AG08395 (cell line): ENCODE measurements around the gene BICDL1.
"Not testable (repeated sequence)": the region's sequence is repeated elsewhere in the genome, so short reads cannot be mapped to it uniquely, and the experiment has no call there.

Experiments used
- DNase-seq: peaks from one replicate; pipeline ENCODE4 v3.0.0; 2012; ENCODE audit warnings: mixed read lengths, low spot score

BICDL1 gene

GRCh38 chr12:119988472-119989360 lies at the start of gene BICDL1:
Gene BICDL1 (plus strand): TSS chr12:119989236. CDS start chr12:119989869, 633 bp downstream.
- peak; percentile 54 for DNase-seq

- peak; percentile 59 for DNase-seq
Measured at GRCh38 chr12:119940897-119941296, 48.1 kb upstream of the BICDL1 start.

GRCh38 chr12:119942386-119942785 lies 46.6 kb upstream of the BICDL1 start:
- no peak for DNase-seq

- no peak for DNase-seq
Measured at GRCh38 chr12:119946213-119946612, 42.8 kb upstream of the BICDL1 start.

DNA sequence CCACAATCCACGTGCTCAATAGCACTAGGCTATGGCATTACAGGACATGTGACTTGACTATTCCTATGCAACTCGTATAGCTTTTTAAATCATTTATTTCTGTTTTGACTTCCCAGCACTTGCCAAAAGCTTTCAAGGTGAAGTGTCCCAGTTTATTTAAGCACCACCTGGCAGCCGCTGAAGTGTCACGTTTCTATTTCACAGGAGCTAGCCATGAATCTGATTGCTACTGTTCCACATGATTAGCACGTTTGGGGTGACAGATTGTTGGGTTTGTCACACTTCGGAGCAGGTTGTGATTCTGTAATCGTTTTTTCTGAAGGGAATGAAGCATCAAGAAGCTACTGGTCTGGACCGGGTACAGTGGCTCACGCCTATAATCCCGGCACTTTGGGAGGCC lies 39.9 kb upstream of the BICDL1 start:
- DNase-seq, result no peak

DNA sequence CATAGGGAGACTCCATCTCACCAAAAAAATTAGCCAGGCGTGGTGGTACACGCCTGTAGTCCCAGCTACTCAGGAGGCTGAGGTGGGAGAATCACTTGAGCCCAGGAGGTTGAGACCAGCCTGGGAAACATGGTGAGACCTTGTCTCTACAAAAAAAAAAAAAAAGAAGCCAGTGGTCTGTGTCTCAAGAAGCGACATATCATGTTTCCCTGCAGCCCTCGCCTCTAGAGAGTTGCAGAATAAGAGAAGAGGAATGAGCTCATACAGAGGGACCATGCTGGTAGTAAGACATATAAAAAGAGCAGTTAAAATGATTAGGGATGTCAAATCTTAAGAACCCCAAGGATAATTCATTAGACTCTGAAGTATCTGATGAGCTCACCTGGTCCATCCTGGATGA lies 39.4 kb upstream of the BICDL1 start:
- DNase-seq, result no peak

- no peak for DNase-seq
Measured at GRCh38 chr12:119956047-119956446, 33.0 kb upstream of the BICDL1 start.

DNA sequence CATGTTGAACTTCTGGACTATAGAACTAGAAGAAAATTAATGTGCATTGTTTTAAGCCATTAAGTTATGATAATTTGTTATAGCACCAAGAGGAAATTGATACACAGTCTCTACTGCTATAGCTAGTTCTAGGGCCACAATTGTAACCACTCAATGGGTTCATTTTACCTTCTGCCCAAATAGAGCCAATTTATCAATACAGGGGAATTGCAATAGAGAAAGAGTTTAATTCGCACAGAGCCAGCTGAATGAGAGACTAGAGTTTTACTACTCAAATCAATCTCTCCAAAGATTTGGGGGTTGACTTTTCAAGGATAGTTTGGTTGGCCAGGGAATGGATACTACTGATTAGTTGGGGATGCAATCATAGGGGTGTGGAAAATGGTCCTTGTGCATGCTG lies 31.9 kb upstream of the BICDL1 start:
- no peak for DNase-seq

DNA sequence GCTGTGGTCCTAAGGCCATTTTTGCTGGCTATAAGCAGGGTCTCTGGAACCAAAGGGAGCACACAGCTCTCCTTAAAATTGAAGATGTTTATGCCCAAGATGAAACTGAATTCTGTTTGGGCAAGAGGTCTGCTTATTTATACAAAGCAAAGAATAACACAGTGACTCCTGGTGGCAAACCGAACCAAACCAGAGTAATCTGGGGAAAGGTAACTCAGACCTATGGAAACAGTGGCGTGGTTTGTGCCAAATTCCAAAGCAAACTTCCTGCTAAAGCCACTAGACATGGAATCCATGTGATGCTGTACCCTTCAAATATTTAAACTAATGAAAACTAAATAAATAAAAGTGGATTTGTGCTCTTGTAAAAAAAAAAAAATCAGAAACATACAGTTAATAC lies 29.6 kb upstream of the BICDL1 start:
- DNase-seq, result no peak

- DNase-seq, result no peak
Measured at GRCh38 chr12:119964123-119964522, 24.9 kb upstream of the BICDL1 start.

DNA sequence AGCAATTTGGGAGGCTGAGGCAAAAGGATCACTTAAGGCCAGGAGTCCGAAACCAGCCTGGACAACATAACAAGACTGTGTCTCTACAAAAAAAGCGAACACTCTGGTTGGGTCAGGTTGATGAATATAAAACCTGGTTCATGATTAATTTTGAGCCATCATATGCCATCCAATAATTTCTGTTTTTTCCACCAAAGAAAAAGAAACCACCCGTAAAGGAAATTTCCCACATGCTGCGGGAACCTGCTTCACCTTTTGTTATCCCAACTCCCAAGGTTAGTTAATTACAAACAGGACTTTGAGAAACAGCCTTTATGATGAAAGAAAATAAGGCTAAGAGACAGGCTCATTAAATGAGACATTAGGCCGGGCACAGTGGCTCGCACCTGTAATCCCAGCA lies 24.1 kb upstream of the BICDL1 start:
- no peak for DNase-seq

GRCh38 chr12:119980242-119980641 lies 8.8 kb upstream of the BICDL1 start:
- no peak for DNase-seq

GRCh38 chr12:119980702-119981101 lies 8.3 kb upstream of the BICDL1 start:
- not testable (repeated sequence) for DNase-seq

DNA sequence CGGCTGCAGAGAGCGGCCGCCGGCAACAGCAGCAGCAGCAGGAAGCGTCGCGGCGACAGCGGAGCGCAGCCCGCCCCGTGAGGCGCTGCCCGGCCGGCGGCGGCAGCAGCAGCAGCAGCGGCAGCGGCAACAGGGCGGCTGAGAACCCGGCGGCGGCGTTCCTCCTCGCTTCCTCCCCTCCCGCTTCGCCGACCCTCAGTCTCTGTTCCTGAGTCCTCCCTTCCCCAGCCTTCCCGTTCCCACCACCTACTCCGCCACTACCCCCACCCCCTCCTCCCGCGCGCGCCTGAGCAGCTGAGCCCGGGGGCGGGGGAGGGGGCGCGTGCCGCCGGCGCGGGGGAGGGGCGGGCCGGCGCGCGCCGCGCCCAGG lies 310 bp downstream of the BICDL1 start:
- DNase-seq, result peak; percentile 46

DNA sequence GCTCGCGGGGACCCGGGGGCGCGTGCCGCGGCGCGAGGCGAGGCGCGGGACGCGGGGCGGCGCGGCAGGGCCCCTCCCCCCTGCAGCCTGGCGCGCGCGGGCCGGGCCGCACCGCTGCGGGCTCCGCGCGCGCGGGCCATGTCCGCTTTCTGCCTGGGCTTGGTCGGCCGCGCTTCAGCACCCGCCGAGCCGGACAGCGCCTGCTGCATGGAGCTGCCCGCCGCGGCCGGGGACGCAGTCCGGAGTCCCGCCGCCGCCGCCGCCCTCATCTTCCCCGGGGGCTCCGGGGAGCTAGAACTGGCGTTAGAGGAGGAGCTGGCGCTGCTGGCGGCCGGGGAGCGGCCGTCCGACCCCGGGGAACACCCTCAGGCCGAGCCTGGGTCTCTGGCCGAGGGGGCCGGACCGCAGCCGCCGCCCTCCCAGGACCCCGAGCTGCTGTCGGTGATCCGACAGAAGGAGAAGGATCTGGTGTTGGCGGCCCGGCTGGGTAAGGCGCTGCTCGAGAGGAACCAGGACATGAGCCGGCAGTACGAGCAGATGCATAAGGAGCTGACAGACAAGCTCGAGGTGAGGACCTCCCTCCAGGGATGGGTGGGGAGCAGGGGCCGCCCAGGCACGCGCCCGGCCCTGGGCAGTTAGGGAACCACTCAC lies 820 bp downstream of the BICDL1 start:
- peak; percentile 81 for DNase-seq

GRCh38 chr12:119990382-119990874 lies 1.4 kb downstream of the BICDL1 start:
- no peak for DNase-seq

DNA sequence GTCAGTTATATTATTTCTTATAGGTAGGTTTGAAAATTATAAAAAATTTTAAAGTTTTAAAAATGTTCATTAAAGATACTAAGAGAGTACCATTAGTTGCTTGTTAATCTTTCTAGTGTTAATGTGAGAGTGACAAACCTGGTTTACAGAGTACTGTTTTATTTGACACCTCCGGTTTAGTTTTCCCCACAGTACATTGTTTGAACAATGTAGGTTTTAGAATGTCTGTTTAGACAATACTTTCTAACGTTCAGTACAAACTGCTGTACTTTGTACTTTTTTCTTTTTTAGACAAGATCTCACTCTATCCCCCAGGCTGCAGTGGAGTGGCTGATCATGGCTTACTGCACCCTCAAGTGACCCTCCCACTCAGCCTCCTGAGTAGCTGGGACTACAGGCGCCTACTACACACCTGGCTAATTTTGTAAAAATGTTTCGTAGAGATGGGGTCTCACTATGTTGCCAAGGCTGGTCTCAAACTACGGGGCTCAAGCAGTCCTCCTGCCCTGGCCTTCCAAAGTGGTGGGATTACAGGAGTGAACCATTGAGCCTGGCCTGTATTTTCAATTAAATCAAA lies 3.2 kb downstream of the BICDL1 start:
- no peak for DNase-seq

- no peak for DNase-seq
Measured at GRCh38 chr12:119994892-119995658, 6.0 kb downstream of the BICDL1 start.

GRCh38 chr12:119996417-119996816 lies 7.4 kb downstream of the BICDL1 start:
- DNase-seq, result no peak

- DNase-seq, result no peak
Measured at GRCh38 chr12:119998471-119999245, 9.6 kb downstream of the BICDL1 start.

DNA sequence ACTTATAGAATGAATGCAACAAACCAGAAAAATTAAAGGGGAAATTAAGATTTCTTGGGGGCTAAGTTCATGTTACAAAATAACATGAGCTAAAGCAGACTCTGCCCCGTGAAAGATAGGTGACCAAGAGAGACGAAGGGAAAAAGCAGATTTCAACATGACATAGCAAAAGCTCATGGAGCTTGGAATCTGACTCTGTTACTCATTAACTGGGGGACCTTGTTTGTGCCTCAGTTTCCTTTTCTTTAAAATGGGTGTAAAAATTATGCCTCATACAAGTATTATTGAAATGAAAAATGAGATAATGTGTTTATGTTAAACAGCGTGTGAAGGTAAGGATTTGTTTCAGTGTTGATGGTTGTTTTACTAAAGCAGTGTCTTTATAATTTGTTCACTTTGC lies 11.5 kb downstream of the BICDL1 start:
- DNase-seq, result no peak
